Liver (tissue), 9 donors: ENCODE results near the gene OR8H1. TPM values are rescaled to one million over a fixed set of nuclear protein-coding genes. Genes with fewer than 3 reads are reported as not detected.

Experiments
- DNase-seq: peaks from one replicate; pipeline ENCODE4 v3.0.0-alpha.2; 2017; ENCODE audit warnings: low spot score
- H3K27ac ChIP-seq, 2 donors: one replicate each; pipeline ENCODE4 v1.7.0; 2013; ENCODE audit warnings: inconsistent platforms in 2 of 2, low read length in 2 of 2, control low read depth in 1 of 2, low read depth in 1 of 2, mild to moderate bottlenecking in 1 of 2
- H3K27me3 ChIP-seq, 4 donors: one replicate each; pipeline versions ENCODE4 v1.6.1 to v1.7.0; 2013; ENCODE audit warnings: low read length in 3 of 4, inconsistent platforms in 1 of 4, mild to moderate bottlenecking in 1 of 4, moderate library complexity in 1 of 4; ENCODE audit not compliant: control insufficient read depth in 4 of 4, insufficient read depth in 4 of 4
- H3K36me3 ChIP-seq, 4 donors: one replicate each; pipeline versions ENCODE4 v1.6.1 to v1.7.0; 2013; ENCODE audit warnings: low read length in 3 of 4, mild to moderate bottlenecking in 3 of 4, low read depth in 1 of 4, moderate library complexity in 1 of 4; ENCODE audit not compliant: control insufficient read depth in 4 of 4, insufficient read depth in 3 of 4
- H3K4me1 ChIP-seq, 4 donors: one replicate each; pipeline versions ENCODE4 v1.6.1 to v1.7.0; 2013; ENCODE audit warnings: low read length in 3 of 4, mild to moderate bottlenecking in 3 of 4, moderate library complexity in 1 of 4; ENCODE audit not compliant: control insufficient read depth in 4 of 4, insufficient read depth in 4 of 4
- H3K4me3 ChIP-seq, 3 donors: one replicate each; pipeline versions ENCODE4 v1.6.1 to v1.7.0; 2013; ENCODE audit warnings: low read length in 3 of 3, control low read depth in 1 of 3, low read depth in 1 of 3, mild to moderate bottlenecking in 1 of 3
- H3K9ac ChIP-seq, 2 donors: one replicate each; pipeline ENCODE4 v1.7.0; 2013; ENCODE audit warnings: low read length in 2 of 2, mild to moderate bottlenecking in 2 of 2, moderate library complexity in 2 of 2, control low read depth in 1 of 2, low read depth in 1 of 2
- H3K9me3 ChIP-seq, 4 donors: one replicate each; pipeline versions ENCODE4 v1.6.1 to v1.7.0; 2013; ENCODE audit warnings: low read length in 3 of 4; ENCODE audit not compliant: control insufficient read depth in 4 of 4
- EGR1 ChIP-seq, 2 donors: IDR thresholded peaks; 2 replicates each; pipeline ENCODE4 v1.6.1; 2016 to 2018; ENCODE audit warnings: antibody characterized with exemption in 2 of 2, low read depth in 2 of 2
- FOXA1 ChIP-seq: IDR thresholded peaks from 2 replicates; pipeline ENCODE4 v1.6.1; 2016; ENCODE audit warnings: antibody characterized with exemption
- FOXA2 ChIP-seq: IDR thresholded peaks from 2 replicates; pipeline ENCODE4 v1.6.1; 2016; ENCODE audit warnings: antibody characterized with exemption
- GABPA ChIP-seq, 2 donors: IDR thresholded peaks in 1 of 2; conservative IDR thresholded peaks in 1 of 2; 2 replicates each; pipeline ENCODE4 v1.6.1; 2016; ENCODE audit warnings: antibody characterized with exemption in 2 of 2, mild to moderate bottlenecking in 1 of 2, moderate library complexity in 1 of 2
- HNF4A ChIP-seq, 2 donors: conservative IDR thresholded peaks; 2 replicates each; pipeline ENCODE4 v1.6.1; 2016; ENCODE audit warnings: antibody characterized with exemption in 2 of 2, mild to moderate bottlenecking in 2 of 2
- HNF4G ChIP-seq: IDR thresholded peaks from 2 replicates; pipeline ENCODE4 v1.6.1; 2016; ENCODE audit warnings: antibody characterized with exemption
- JUND ChIP-seq, 2 donors: IDR thresholded peaks; 2 replicates each; pipeline ENCODE4 v1.6.1; 2016; ENCODE audit warnings: antibody characterized with exemption in 2 of 2
- NR2F2 ChIP-seq: IDR thresholded peaks from 2 replicates; pipeline ENCODE4 v1.6.1; 2016; ENCODE audit warnings: antibody characterized with exemption
- RAD21 ChIP-seq, 2 donors: IDR thresholded peaks; 2 replicates each; pipeline ENCODE4 v1.6.1; 2016; ENCODE audit warnings: antibody characterized with exemption in 2 of 2, mild to moderate bottlenecking in 2 of 2
- RXRA ChIP-seq, 2 donors: IDR thresholded peaks; 2 replicates each; pipeline ENCODE4 v1.6.1; 2017 to 2018; ENCODE audit warnings: antibody characterized with exemption in 2 of 2, mild to moderate bottlenecking in 1 of 2
- TAF1 ChIP-seq: conservative IDR thresholded peaks from 2 replicates; pipeline ENCODE4 v1.6.1; 2016; ENCODE audit warnings: antibody characterized with exemption, mild to moderate bottlenecking
- YY1 ChIP-seq: IDR thresholded peaks from 2 replicates; pipeline ENCODE4 v1.6.1; 2016; ENCODE audit warnings: antibody characterized with exemption, mild to moderate bottlenecking
- WGBS: extraction: QIAGEN DNeasy Blood & Tissue Kit; methylation state at CpG from one replicate; pipeline ENCODE4 v1.1.7; 2013; 5-methylcytosine and 5-hydroxymethylcytosine counted together
- polyA plus RNA-seq, 2 donors: library from polyadenylated mRNA; stranded (reverse) in 1 of 2; unstranded in 1 of 2; fragments of 200-250 nt in 1 of 2; fragments of >200 nt in 1 of 2; fragmentation: Nextera tagmentation in 1 of 2; extraction: Ambion mirVana in 1 of 2; gene quantifications; one replicate each; pipeline versions ENCODE4 v1.2.1 to v1.2.3, GENCODE V29; 2013 to 2015
- total RNA-seq, 2 donors: library from RNA; depleted of rRNA; stranded (reverse); fragments of >200 nt; gene quantifications; one replicate each; pipeline ENCODE4 v1.2.3, GENCODE V29; 2014
- TF ChIP-seq, protein P1 (sequence below): IDR thresholded peaks from 2 replicates; pipeline ENCODE4 v1.6.1; 2016; ENCODE audit warnings: antibody characterized with exemption
- TF ChIP-seq, protein P2 (sequence below): IDR thresholded peaks from 2 replicates; pipeline ENCODE4 v1.6.1; 2016; ENCODE audit warnings: antibody characterized with exemption, mild to moderate bottlenecking
- TF ChIP-seq, protein P3 (sequence below): IDR thresholded peaks from 2 replicates; pipeline ENCODE4 v1.6.1; 2016; ENCODE audit warnings: antibody characterized with exemption
- TF ChIP-seq, protein P4 (sequence below): IDR thresholded peaks from 2 replicates; pipeline ENCODE4 v1.6.1; 2016; ENCODE audit warnings: antibody characterized with exemption
- donor health status: healthy.
- donor health status: healthy.
- donor health status: healthy.
- donor health status: healthy.
- donor health status: healthy.

Gene OR8H1
- total and polyA plus RNA-seq, 4 donors, result not detected

DNA sequence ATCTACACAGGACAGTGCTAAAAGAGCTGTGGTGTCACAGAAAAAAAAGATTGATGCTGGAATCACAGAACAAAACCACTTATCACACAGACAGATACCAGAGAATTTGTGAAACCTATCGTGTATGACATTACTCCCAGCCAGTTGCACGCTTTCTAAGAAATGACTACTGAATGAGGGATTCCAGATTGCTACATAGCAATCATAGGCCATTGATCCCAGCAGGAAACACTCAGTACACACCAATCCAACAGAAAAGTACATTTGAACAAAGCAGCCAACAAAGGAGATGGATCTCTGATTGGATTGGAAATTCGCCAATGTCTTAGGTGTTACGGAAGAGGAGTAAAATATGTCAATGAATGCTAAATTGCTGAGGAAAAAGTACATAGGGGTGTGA, 4.8 kb upstream of the OR8H1 start:
- TF ChIP-seq, protein P1, sequence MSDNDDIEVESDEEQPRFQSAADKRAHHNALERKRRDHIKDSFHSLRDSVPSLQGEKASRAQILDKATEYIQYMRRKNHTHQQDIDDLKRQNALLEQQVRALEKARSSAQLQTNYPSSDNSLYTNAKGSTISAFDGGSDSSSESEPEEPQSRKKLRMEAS, result no peak
- TF ChIP-seq TAF1, result no peak
- TF ChIP-seq, protein P2, sequence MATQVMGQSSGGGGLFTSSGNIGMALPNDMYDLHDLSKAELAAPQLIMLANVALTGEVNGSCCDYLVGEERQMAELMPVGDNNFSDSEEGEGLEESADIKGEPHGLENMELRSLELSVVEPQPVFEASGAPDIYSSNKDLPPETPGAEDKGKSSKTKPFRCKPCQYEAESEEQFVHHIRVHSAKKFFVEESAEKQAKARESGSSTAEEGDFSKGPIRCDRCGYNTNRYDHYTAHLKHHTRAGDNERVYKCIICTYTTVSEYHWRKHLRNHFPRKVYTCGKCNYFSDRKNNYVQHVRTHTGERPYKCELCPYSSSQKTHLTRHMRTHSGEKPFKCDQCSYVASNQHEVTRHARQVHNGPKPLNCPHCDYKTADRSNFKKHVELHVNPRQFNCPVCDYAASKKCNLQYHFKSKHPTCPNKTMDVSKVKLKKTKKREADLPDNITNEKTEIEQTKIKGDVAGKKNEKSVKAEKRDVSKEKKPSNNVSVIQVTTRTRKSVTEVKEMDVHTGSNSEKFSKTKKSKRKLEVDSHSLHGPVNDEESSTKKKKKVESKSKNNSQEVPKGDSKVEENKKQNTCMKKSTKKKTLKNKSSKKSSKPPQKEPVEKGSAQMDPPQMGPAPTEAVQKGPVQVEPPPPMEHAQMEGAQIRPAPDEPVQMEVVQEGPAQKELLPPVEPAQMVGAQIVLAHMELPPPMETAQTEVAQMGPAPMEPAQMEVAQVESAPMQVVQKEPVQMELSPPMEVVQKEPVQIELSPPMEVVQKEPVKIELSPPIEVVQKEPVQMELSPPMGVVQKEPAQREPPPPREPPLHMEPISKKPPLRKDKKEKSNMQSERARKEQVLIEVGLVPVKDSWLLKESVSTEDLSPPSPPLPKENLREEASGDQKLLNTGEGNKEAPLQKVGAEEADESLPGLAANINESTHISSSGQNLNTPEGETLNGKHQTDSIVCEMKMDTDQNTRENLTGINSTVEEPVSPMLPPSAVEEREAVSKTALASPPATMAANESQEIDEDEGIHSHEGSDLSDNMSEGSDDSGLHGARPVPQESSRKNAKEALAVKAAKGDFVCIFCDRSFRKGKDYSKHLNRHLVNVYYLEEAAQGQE, result no peak
- TF ChIP-seq, protein P3, sequence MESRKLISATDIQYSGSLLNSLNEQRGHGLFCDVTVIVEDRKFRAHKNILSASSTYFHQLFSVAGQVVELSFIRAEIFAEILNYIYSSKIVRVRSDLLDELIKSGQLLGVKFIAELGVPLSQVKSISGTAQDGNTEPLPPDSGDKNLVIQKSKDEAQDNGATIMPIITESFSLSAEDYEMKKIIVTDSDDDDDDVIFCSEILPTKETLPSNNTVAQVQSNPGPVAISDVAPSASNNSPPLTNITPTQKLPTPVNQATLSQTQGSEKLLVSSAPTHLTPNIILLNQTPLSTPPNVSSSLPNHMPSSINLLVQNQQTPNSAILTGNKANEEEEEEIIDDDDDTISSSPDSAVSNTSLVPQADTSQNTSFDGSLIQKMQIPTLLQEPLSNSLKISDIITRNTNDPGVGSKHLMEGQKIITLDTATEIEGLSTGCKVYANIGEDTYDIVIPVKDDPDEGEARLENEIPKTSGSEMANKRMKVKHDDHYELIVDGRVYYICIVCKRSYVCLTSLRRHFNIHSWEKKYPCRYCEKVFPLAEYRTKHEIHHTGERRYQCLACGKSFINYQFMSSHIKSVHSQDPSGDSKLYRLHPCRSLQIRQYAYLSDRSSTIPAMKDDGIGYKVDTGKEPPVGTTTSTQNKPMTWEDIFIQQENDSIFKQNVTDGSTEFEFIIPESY, result no peak
- 77% methylated on average over 4 of the region's 4 CpGs for WGBS
- DNase-seq, result no peak

DNA sequence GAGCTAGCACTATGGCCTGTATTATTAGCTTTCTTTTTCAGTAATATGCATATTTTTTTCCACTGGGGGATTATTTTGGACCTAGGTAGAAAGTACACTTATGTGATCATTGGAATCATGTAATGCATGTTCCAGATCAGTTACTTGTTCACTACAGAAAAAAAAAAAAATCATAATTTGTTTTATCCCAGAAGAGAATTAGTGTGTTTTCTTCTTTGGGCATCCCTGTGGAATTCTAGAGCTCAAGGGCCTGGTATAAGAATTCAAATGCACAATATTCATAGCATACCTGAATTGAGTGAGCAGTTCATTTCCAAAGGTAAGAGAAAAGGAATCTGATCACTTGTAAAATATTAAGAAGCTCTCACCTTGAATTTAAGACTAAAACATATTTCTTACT, 18.2 kb downstream of the OR8H1 start, which contains the start of gene OR5T1:
Gene OR5T1, plus strand, starts transcription at position 301 of the 400 bp plus-strand sequence. CDS start 1,485 bp downstream, outside the sequence.
- no peak within 1 kb of the TSS for H3K4me3 ChIP-seq
- TF ChIP-seq EGR1 (IDR thresholded peaks at IDR 0.05; ENCODE audit: low read depth in 2 of 2), result no peak
- no peak for TF ChIP-seq GABPA (IDR thresholded peaks at IDR 0.05 in 1 of 2, conservative IDR thresholded peaks at IDR 0.05 in 1 of 2)
- TF ChIP-seq TAF1, result no peak
- TF ChIP-seq RXRA (IDR thresholded peaks at IDR 0.05), result no peak
- no peak for TF ChIP-seq RAD21 (IDR thresholded peaks at IDR 0.05)
- TF ChIP-seq, protein P1, result no peak
- no peak for TF ChIP-seq HNF4A (conservative IDR thresholded peaks at IDR 0.05)
- TF ChIP-seq NR2F2, result no peak
- TF ChIP-seq HNF4G, result no peak
- TF ChIP-seq YY1, result no peak
- no peak for TF ChIP-seq FOXA2
- TF ChIP-seq, protein P4, sequence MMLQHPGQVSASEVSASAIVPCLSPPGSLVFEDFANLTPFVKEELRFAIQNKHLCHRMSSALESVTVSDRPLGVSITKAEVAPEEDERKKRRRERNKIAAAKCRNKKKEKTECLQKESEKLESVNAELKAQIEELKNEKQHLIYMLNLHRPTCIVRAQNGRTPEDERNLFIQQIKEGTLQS, result no peak
- no peak for TF ChIP-seq JUND (IDR thresholded peaks at IDR 0.05)
- TF ChIP-seq FOXA1, result no peak
- TF ChIP-seq, protein P3, result no peak

More for the DNA sequence above, 4.8 kb upstream of the OR8H1 start:
- Histone ChIP-seq H3K36me3 (no peaks in the 10 kb centered on the region), H3K4me1 (no peaks in the 10 kb centered on the region), H3K9ac (no peak overlapping the region), H3K9me3 (no peaks in the 10 kb centered on the region), H3K27me3 (no peaks in the 10 kb centered on the region), H3K27ac (no peak overlapping the region), H3K4me3 (no peak overlapping the region)

More for the DNA sequence above, 18.2 kb downstream of the OR8H1 start, which contains the start of gene OR5T1:
- Histone ChIP-seq H3K36me3 (no peaks in the 10 kb centered on the region), H3K27ac (no peak within 1 kb of the TSS), H3K9ac (no peak within 1 kb of the TSS), H3K4me1 (no peaks in the 10 kb centered on the region), H3K9me3 (no peaks in the 10 kb centered on the region), H3K27me3 (no peaks in the 10 kb centered on the region)
- no peak for DNase-seq
